Pancreas (tissue), 10 donors: ENCODE results near the gene MACROD2. TPM values are rescaled to one million over a fixed set of nuclear protein-coding genes. Genes with fewer than 3 reads are reported as not detected.

Source experiments
- ATAC-seq, 4 donors: fragments of 200-7000 bp; cut with Tn5 transposase; one replicate each; pipeline versions ENCODE4 v1.8.0 to v1.9.1; 2020; ENCODE audit warnings: mild to moderate bottlenecking in 4 of 4, moderate library complexity in 4 of 4
- DNase-seq, 6 donors: peaks; one replicate each; pipeline ENCODE4 v3.0.0-alpha.2; 2020
- FAIRE-seq: peaks from 2 replicates; lab custom pipeline; 2012; peaks lifted over from hg19 to GRCh38; lab: Jason Lieb, UNC
- H3K27ac ChIP-seq, 4 donors: fragments of 200-600 bp; sonication (generic); 1 replicate in 3 of 4; 2 replicates in 1 of 4; pipeline versions ENCODE4 v1.5.0 to v1.8.0; 2020
- H3K27me3 ChIP-seq, 4 donors: fragments of 200-600 bp; one replicate each; pipeline ENCODE4 v1.8.0; 2021
- H3K36me3 ChIP-seq, 3 donors: fragments of 200-600 bp; sonication (generic) in 1 of 3; one replicate each; pipeline versions ENCODE4 v1.5.0 to v1.8.0; 2020 to 2021
- H3K4me1 ChIP-seq, 3 donors: fragments of 200-600 bp; one replicate each; pipeline ENCODE4 v1.8.0; 2021
- H3K4me3 ChIP-seq, 4 donors: fragments of 200-600 bp; sonication (generic) in 2 of 4; one replicate each; pipeline versions ENCODE4 v1.5.0 to v1.8.0; 2020 to 2021
- H3K9me3 ChIP-seq, 4 donors: fragments of 200-600 bp; one replicate each; pipeline ENCODE4 v1.8.0; 2021
- CTCF ChIP-seq, 4 donors: fragments of 200-600 bp; sonication (generic) in 3 of 4; IDR thresholded peaks; one replicate each; pipeline versions ENCODE4 v1.5.0 to v1.8.0; 2021; ENCODE audit warnings: antibody characterized with exemption in 4 of 4
- WGBS, 2 donors: extraction: QIAGEN DNeasy Blood & Tissue Kit; methylation state at CpG; one replicate each; pipeline ENCODE4 v1.1.7; 2013; 5-methylcytosine and 5-hydroxymethylcytosine counted together
- intact Hi-C, 3 donors: fragments of 100-400 bp; cut with DNase I; formaldehyde crosslinking; loops; one replicate each; pipeline versions ENCODE4 v1.11.1 to v1.14.2; 2022
- polyA plus RNA-seq, 2 donors: library from polyadenylated mRNA; stranded (reverse); fragments of 200-250 nt; gene quantifications; one replicate each; pipeline ENCODE4 v1.2.3, GENCODE V29; 2013
- total RNA-seq, 6 donors: library from RNA; stranded (reverse); fragmentation: NEBNext Ultra II Directional in 4 of 6; extraction: Animal tissue kit (Norgen Biotek cat#: 25700) in 4 of 6; gene quantifications; one replicate each; pipeline versions ENCODE4 v1.2.1 to v1.2.4, GENCODE V29; 2021 to 2023
- donor health status: healthy with polysubstance abuse.
- donor health status: DM: no; HTN: no; CAD: no; lungs with moderate emphysema.
- donor health status: DM: no; HTN: no; CAD: no.
- donor health status: control.
- donor health status: control.
- donor health status: Bipolar disorder and iron deficiency.
- donor health status: DM: yes; HTN: yes; CAD: no.
- donor health status: DM: no; HTN: no; CAD: no.
- donor health status: DM: no; HTN: no; CAD: no.
- donor health status: DM: yes; HTN: yes; CAD: no.

MACROD2 gene
- total and polyA plus RNA-seq, 8 donors = 1.7 to 4.9 (median 2.7) TPM

DNA sequence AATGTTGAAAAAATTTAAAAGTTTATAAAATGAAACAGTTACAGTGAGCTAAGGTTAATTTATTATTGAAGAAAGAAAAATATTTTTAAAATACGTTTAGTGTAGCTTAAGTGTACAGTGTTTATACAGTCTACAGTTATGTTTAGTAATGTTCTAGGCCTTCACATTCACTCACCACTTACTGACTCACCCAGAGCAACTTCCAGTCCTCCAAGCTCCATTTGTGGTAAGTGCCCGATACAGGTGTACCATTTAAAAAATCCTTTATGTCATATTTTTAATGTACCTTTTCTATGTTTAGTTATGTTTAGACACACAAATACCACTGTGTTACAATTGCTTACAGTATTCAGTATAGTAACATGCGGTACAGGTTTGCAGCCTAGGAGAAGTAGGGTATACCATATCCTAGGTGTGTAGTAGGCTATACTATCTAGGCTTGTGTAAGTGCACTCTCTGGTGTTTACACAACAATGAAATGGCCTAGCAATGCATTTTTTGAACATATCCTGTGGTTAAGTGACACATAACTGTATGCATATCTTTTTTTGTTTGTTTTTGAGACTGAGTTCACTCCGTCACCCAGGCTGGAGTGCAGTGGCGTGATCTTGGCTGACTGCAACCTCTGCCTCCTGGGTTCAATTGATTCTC lies 315.8 kb downstream of the MACROD2 start:
- 90 to 94% methylated on average over 5 of the region's 5 CpGs for WGBS, 2 donors
- no peak for ATAC-seq
- no peak for DNase-seq
- Histone ChIP-seq H3K27ac (no peak overlapping the region), H3K4me1 (no peaks in the 10 kb centered on the region), H3K36me3 (no peaks in the 10 kb centered on the region), H3K4me3 (no peak overlapping the region), H3K27me3 (no peaks in the 10 kb centered on the region), H3K9me3 (no peaks in the 10 kb centered on the region)
- TF ChIP-seq CTCF (IDR thresholded peaks at IDR 0.05) = no peak
- no peak for FAIRE-seq
- intact Hi-C loops = no loop called here

DNA sequence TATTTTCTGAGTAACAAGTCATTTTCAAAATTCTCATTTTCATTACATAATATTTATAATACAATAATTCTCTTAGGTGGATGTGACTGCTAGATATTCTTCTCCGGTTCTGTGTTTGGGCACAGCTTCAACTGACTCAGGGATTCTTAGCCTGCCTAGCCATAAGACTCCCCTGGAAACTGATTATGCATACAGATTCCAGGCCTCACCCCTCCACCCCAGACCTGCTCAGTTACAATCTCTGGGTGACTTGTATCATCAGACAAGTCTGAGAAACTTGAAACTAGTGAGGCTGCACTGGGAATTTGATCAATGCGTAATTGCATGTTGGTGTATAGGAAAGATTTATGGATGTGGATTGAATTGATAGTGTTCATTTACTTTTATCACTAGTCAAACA lies 316.7 kb downstream of the MACROD2 start:
- Histone ChIP-seq H3K27ac (no peak overlapping the region), H3K36me3 (no peaks in the 10 kb centered on the region), H3K27me3 (no peaks in the 10 kb centered on the region), H3K4me1 (no peaks in the 10 kb centered on the region), H3K9me3 (no peaks in the 10 kb centered on the region), H3K4me3 (no peak overlapping the region)
- ATAC-seq (no peak), FAIRE-seq (no peak), DNase-seq (no peak)
- no peak for TF ChIP-seq CTCF (IDR thresholded peaks at IDR 0.05)
- intact Hi-C loops = no loop called here
- 92 to 94% methylated on average over 2 of the region's 2 CpGs for WGBS, 2 donors

DNA sequence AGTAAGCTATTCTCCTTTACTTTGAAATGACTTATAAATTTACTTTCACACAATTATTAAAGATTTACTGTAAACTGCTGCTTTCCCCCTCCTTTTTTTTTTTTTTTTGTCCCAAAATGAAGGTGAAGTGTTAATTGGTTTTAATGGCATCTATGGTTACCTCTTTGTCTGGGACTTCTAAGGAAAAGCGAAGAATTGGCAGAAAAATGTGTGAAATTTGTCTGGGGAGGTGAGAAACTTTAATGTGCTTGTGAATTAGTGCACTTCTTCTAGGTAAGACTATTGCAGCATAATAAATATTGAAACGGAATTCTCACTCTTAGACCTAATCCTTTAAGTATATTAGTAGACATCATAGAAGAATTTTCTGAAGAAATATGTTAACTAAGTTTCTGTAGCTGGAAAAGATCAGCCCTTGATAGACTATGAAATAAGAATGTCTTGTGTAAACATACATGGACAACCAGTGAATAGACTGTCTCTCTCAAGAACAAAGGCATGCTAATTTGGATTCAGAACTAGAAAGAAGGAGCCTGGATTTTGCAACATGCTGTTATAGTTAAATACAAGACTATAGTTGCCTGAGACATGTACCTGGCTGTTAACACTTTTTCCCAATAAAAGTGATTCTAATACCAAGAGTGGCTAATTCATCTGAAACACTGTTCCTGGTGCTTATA lies 318.2 kb downstream of the MACROD2 start:
- TF ChIP-seq CTCF (IDR thresholded peaks at IDR 0.05) = no peak
- ATAC-seq (no peak), DNase-seq (no peak), FAIRE-seq (no peak)
- Histone ChIP-seq H3K27ac (no peak overlapping the region), H3K4me1 (no peaks in the 10 kb centered on the region), H3K36me3 (no peaks in the 10 kb centered on the region), H3K4me3 (no peak overlapping the region), H3K27me3 (no peaks in the 10 kb centered on the region), H3K9me3 (no peaks in the 10 kb centered on the region)
- 77 to 89% methylated on average over 2 of the region's 2 CpGs for WGBS, 2 donors
- intact Hi-C loops = no loop called here

DNA sequence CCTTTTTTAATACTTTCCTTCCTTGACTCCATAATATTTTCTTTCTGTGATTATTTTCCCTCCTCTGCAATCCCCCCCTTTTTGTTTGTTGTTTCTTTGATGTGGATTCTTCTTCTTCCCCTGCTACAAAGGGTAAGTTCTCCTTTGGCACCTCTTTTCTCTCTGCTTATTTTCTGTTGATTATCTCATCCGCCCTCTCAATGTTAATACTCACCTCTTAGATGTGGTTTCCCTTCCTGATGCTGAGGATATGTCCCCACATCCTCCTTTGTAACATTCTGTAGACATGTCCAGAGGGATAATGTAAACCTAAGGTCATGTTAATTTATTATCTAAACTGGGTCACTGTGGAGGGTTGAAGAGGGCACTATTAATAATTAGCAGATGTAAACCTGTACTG lies 324.4 kb downstream of the MACROD2 start:
- no peak overlapping the region for H3K4me3 ChIP-seq
- no peaks in the 10 kb centered on the region for H3K9me3 ChIP-seq
- H3K27me3 ChIP-seq = no peaks in the 10 kb centered on the region
- FAIRE-seq (no peak), ATAC-seq (no peak), DNase-seq (no peak)
- no peak for TF ChIP-seq CTCF (IDR thresholded peaks at IDR 0.05)
- H3K27ac ChIP-seq = no peak overlapping the region
- H3K36me3 ChIP-seq = no peaks in the 10 kb centered on the region
- no peaks in the 10 kb centered on the region for H3K4me1 ChIP-seq
- intact Hi-C loops = no loop called here
- WGBS, 2 donors = 84 to 93% methylated on average over 1 of the region's 1 CpG

DNA sequence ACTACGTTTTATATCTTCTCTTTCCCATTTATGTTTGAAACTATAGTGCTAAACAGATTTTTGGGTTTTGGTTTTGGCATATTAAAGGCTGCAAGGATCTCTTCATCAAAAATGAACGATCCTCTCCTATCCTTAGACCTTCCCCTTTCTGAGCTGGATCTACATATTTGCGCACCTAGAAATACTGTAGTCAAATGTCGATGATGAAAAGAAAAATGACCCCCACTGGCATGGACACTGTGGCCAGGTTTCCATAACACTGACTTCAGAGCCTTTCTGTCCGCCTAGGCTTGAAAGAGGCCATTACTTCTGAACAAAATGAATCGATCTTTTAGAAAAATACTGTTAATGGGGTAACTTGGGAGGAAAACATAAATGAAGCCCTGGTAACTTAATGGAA lies 336.3 kb downstream of the MACROD2 start:
- 73 to 74% methylated on average over 6 of the region's 6 CpGs for WGBS, 2 donors
- H3K4me1 ChIP-seq = no peaks in the 10 kb centered on the region
- ATAC-seq (no peak), FAIRE-seq (no peak), DNase-seq (no peak)
- H3K27me3 ChIP-seq = no peaks in the 10 kb centered on the region
- intact Hi-C loops = no loop called here
- no peak overlapping the region for H3K27ac ChIP-seq
- TF ChIP-seq CTCF (IDR thresholded peaks at IDR 0.05) = no peak
- no peaks in the 10 kb centered on the region for H3K36me3 ChIP-seq
- no peak overlapping the region for H3K4me3 ChIP-seq
- H3K9me3 ChIP-seq = no peaks in the 10 kb centered on the region
